SK-N-SH (cell line): ENCODE data around the gene PRCC. TPM values are rescaled to one million over a fixed set of nuclear protein-coding genes. Genes with fewer than 3 reads are reported as not detected.

Experiments
- CTCF ChIA-PET: fragments of 300-600, 350-600 bp; formaldehyde crosslinking; extraction: SDS; loops from one replicate; lab custom pipeline; 2021; lab: Yijun Ruan, JAX
- POLR2A ChIA-PET: fragments of 350-600 bp; sonication (Branson Sonifier 250); formaldehyde crosslinking; extraction: SDS; loops from one replicate; lab custom pipeline; 2020; ENCODE audit warnings: antibody characterized with exemption, inconsistent platforms; lab: Yijun Ruan, JAX
- DNase-seq: peaks from one replicate; pipeline ENCODE4 v3.0.0; 2012
- H2AFZ ChIP-seq: fragments of 200-600 bp; sonication (generic); 2 replicates; pipeline ENCODE4 v1.8.1; 2016; ENCODE audit warnings: antibody characterized with exemption, mild to moderate bottlenecking, low read depth
- H3F3A ChIP-seq: fragments of 200-600 bp; sonication (generic); replicated peaks from 2 replicates; pipeline ENCODE3; 2016; ENCODE audit warnings: antibody characterized with exemption, mild to moderate bottlenecking; ENCODE audit not compliant: insufficient read depth
- H3K27ac ChIP-seq, 2 experiments: fragments of 200-500 bp in 1 of 2; fragments of 200-600 bp in 1 of 2; sonication (Bioruptor generic) in 1 of 2; sonication (generic), shearing (Covaris generic) in 1 of 2; 2 replicates each; pipeline versions ENCODE4 v1.5.1 to v1.6.1; 2014 to 2016; ENCODE audit warnings: low read depth in 2 of 2, inconsistent platforms in 1 of 2, low read length in 1 of 2, mild to moderate bottlenecking in 1 of 2, mixed read lengths in 1 of 2
- H3K27me3 ChIP-seq: fragments of 200-600 bp; sonication (generic), shearing (Covaris generic); 2 replicates; pipeline ENCODE4 v1.6.1; 2016; ENCODE audit warnings: mixed run types; ENCODE audit not compliant: insufficient read depth
- H3K36me3 ChIP-seq, 2 experiments: fragments of 200-500 bp in 1 of 2; fragments of 200-600 bp in 1 of 2; sonication (Bioruptor generic) in 1 of 2; sonication (generic) in 1 of 2; replicated peaks in 1 of 2; 2 replicates each; pipeline versions ENCODE3 to v1.5.1; 2014 to 2016; ENCODE audit warnings: low read length in 1 of 2, mild to moderate bottlenecking in 1 of 2; ENCODE audit not compliant: insufficient read depth in 2 of 2, control insufficient read depth in 1 of 2
- H3K4me1 ChIP-seq, 2 experiments: fragments of 200-500 bp in 1 of 2; fragments of 200-600 bp in 1 of 2; sonication (Bioruptor generic) in 1 of 2; sonication (generic), shearing (Covaris generic) in 1 of 2; 2 replicates each; pipeline versions ENCODE4 v1.5.1 to v1.6.1; 2014 to 2016; ENCODE audit warnings: low read depth in 1 of 2, low read length in 1 of 2, mixed run types in 1 of 2; ENCODE audit not compliant: insufficient read depth in 2 of 2, control insufficient read depth in 1 of 2
- H3K4me2 ChIP-seq: fragments of 200-600 bp; sonication (generic), shearing (Covaris generic); 2 replicates; pipeline ENCODE4 v1.6.1; 2017; ENCODE audit warnings: mixed run types
- H3K4me3 ChIP-seq, 2 experiments: fragments of 200-500 bp in 1 of 2; fragments of 200-600 bp in 1 of 2; sonication (Bioruptor generic) in 1 of 2; sonication (generic), shearing (Covaris generic) in 1 of 2; 2 replicates each; pipeline versions ENCODE4 v1.5.1 to v1.8.1; 2014 to 2016; ENCODE audit warnings: low read depth in 2 of 2, inconsistent platforms in 1 of 2, low read length in 1 of 2, mild to moderate bottlenecking in 1 of 2, mixed read lengths in 1 of 2, moderate library complexity in 1 of 2
- H3K79me2 ChIP-seq: fragments of 200-600 bp; sonication (generic); 2 replicates; pipeline ENCODE4 v1.8.1; 2017; ENCODE audit warnings: mild to moderate bottlenecking; ENCODE audit not compliant: insufficient read depth
- H3K9ac ChIP-seq: fragments of 200-600 bp; sonication (generic); 2 replicates; pipeline ENCODE4 v1.6.1; 2017; ENCODE audit warnings: mixed run types
- H3K9me2 ChIP-seq: fragments of 200-600 bp; sonication (generic); 2 replicates; pipeline ENCODE4 v1.6.1; 2017; ENCODE audit warnings: mixed run types
- H3K9me3 ChIP-seq: fragments of 200-600 bp; sonication (generic); 2 replicates; pipeline ENCODE4 v1.6.1; 2017; ENCODE audit warnings: mixed run types, mild to moderate bottlenecking, moderate library complexity
- H4K20me1 ChIP-seq: fragments of 200-600 bp; sonication (generic); 2 replicates; pipeline ENCODE4 v1.6.1; 2017; ENCODE audit warnings: mild to moderate bottlenecking, mixed run types; ENCODE audit not compliant: insufficient read depth
- CTCF ChIP-seq: fragments of 200-600 bp; sonication (generic); IDR thresholded peaks from 2 replicates; pipeline ENCODE4 v1.6.1; 2017; ENCODE audit warnings: antibody characterized with exemption, mild to moderate bottlenecking, moderate library complexity
- EP300 ChIP-seq, 2 experiments: IDR thresholded peaks; 2 replicates each; pipeline versions ENCODE4 v1.4.0 to v1.6.1; 2012; ENCODE audit warnings: borderline replicate concordance in 1 of 2, low read depth in 1 of 2, low read length in 1 of 2
- MXI1 ChIP-seq: IDR thresholded peaks from 2 replicates; pipeline ENCODE4 v1.6.1; 2012; ENCODE audit warnings: mild to moderate bottlenecking, low read depth, low read length, improper control_type of control experiment
- NFIC ChIP-seq: IDR thresholded peaks from 2 replicates; pipeline ENCODE4 v1.4.0; 2012; ENCODE audit warnings: borderline replicate concordance
- NRF1 ChIP-seq: IDR thresholded peaks from 2 replicates; pipeline ENCODE4 v1.6.1; 2012; ENCODE audit warnings: low read depth, mild to moderate bottlenecking, low read length
- TEAD4 ChIP-seq: IDR thresholded peaks from 2 replicates; pipeline ENCODE4 v1.4.0; 2012; ENCODE audit warnings: mild to moderate bottlenecking, borderline replicate concordance; ENCODE audit not compliant: insufficient read depth
- USF1 ChIP-seq: IDR thresholded peaks from 2 replicates; pipeline ENCODE4 v1.4.0; 2012; ENCODE audit warnings: low read depth, borderline replicate concordance
- WGBS: methylation state at CpG from one replicate; pipeline ENCODE4 v1.1.6; 2017; ENCODE audit warnings: low lambda C conversion rate; 5-methylcytosine and 5-hydroxymethylcytosine counted together
- polyA plus RNA-seq, 3 experiments: library from polyadenylated mRNA; depleted of rRNA; stranded (reverse); fragments of >200 nt; gene quantifications; 2 replicates each; pipeline ENCODE4 v1.2.3, GENCODE V29; 2012
- TF ChIP-seq, protein P1 (sequence below): fragments of 150-350 bp; IDR thresholded peaks from 2 replicates; pipeline ENCODE4 v1.6.1; 2017; ENCODE audit warnings: antibody characterized with exemption, low read length, low read depth, borderline replicate concordance
- TF ChIP-seq, protein P2 (sequence below): fragments of 150-350 bp; IDR thresholded peaks from 2 replicates; pipeline ENCODE4 v1.6.1; 2016; ENCODE audit warnings: mild to moderate bottlenecking, low read depth, low read length

PRCC gene
- polyA plus RNA-seq, 1 of the 3 experiments (the other 2 are of a cell fraction) = 39.2 TPM

DNA sequence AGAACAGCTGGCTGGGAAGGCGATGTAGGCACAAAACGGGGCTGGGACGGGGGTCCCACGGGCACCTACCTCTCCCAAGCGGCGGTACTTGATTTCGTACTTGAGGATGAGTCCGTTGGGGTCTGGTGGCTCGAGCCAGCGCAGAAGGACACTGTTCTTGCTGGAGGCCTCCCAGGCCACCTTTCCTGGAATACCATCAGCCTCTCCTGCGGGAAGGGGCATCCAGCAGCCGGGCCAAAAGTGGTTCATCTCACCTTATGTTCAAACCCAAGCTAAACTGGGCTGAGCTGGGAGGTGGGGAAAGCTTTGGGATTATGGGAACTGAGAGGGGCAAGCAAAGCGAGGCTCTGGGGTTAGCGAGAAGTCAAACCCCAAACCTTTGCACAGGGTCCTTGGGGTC, 77.3 kb downstream of the PRCC start:
- H3K4me3 ChIP-seq = no peak overlapping the region
- no peaks in the 10 kb centered on the region for H3K9me2 ChIP-seq
- H3F3A ChIP-seq = no peaks in the 10 kb centered on the region
- no peak overlapping the region for H2AFZ ChIP-seq
- WGBS = 78% methylated on average over 14 of the region's 14 CpGs
- H3K27ac ChIP-seq = no peak overlapping the region
- no peak overlapping the region for H3K4me2 ChIP-seq
- ChIA-PET CTCF (interaction anchor here (1.0 to 3.7 kb wide), 2 partner anchors 13 to 15 kb away, joined by 4 to 16 read pairs; partner anchors contain the start of gene NTRK1), POLR2A (no interaction called here)
- H3K27me3 ChIP-seq = no peaks in the 10 kb centered on the region
- H3K9ac ChIP-seq = no peak overlapping the region
- H4K20me1 ChIP-seq = no peaks in the 10 kb centered on the region
- no peaks in the 10 kb centered on the region for H3K36me3 ChIP-seq
- TF ChIP-seq USF1 = no peak
- TF ChIP-seq, protein P1, sequence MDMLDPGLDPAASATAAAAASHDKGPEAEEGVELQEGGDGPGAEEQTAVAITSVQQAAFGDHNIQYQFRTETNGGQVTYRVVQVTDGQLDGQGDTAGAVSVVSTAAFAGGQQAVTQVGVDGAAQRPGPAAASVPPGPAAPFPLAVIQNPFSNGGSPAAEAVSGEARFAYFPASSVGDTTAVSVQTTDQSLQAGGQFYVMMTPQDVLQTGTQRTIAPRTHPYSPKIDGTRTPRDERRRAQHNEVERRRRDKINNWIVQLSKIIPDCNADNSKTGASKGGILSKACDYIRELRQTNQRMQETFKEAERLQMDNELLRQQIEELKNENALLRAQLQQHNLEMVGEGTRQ = no peak
- TF ChIP-seq MXI1 = no peak
- TF ChIP-seq TEAD4 = no peak
- no peaks in the 10 kb centered on the region for H3K79me2 ChIP-seq
- peaks cover 0 to 11% of the 10 kb centered on the region in 2 experiments; a peak in 1 of 4 replicates for H3K4me1 ChIP-seq
- no peak for DNase-seq
- H3K9me3 ChIP-seq = no peaks in the 10 kb centered on the region

DNA sequence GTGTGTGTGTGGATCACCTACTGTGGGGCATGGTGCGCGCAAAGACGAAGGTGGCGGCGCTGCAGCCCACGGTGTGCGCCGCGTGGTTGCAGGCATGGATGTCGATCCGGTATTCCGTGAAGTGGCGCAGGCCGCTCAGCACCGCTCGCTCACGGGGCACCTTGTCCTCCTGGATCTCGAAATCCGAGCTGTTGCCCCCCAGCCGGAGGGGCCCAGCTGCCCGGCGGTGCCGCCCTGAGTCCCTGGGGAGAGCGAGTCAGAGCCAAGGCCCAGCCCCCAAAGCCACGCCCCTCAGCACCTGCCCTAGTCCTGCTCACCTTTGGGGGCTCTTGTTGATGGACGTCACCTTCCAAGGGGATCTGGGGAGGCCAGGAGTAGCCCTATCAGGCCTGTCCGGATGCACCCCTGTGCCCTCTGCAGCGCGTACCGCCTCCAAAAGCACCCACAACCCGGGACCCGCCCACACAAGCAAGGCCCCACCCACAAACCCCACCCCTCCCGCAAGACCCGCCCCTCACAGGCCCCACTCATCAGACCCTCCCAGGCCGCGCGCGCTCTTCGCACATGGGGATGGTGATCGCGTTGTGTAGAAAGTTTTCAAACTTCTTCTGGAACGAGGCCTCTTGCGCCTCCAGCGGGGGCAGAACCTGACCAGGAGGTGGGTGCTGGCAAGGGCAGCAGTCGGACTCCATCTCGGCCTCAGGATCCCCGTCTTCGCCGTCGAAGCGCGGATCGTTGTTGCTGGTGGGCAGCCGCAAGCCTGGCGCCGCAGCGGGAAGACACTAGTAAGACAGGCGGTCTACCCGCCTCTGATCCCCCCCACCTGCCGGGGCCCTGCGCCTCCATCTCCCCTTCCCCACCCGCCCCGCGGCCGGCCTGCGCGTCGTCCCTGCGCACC, 78.0 kb downstream of the PRCC start:
- Histone ChIP-seq H3K9me3 (no peaks in the 10 kb centered on the region), H3K4me2 (no peak overlapping the region), H3K4me3 (no peak overlapping the region), H3K27ac (no peak overlapping the region), H3K4me1 (peaks cover 0 to 4% of the 10 kb centered on the region in 2 experiments; a peak in 1 of 4 replicates), H3K79me2 (no peaks in the 10 kb centered on the region), H2AFZ (no peak overlapping the region), H3K9me2 (no peaks in the 10 kb centered on the region), H4K20me1 (no peaks in the 10 kb centered on the region), H3F3A (no peaks in the 10 kb centered on the region), H3K27me3 (no peaks in the 10 kb centered on the region), H3K36me3 (no peaks in the 10 kb centered on the region), H3K9ac (no peak overlapping the region)
- WGBS = 88% methylated on average over 47 of the region's 69 CpGs
- CTCF ChIA-PET = interaction anchor here (1.0 to 17.9 kb wide), 3 partner anchors 12 to 43 kb away, joined by 4 to 566 read pairs (median 16); partner anchors contain the start of gene NTRK1
- TF ChIP-seq NFIC = no peak
- TF ChIP-seq EP300 (IDR thresholded peaks at IDR 0.05; ENCODE audit: borderline replicate concordance in 1 of 2, low read depth in 1 of 2, low read length in 1 of 2) = no peak
- no peak for TF ChIP-seq CTCF
- TF ChIP-seq, protein P2, sequence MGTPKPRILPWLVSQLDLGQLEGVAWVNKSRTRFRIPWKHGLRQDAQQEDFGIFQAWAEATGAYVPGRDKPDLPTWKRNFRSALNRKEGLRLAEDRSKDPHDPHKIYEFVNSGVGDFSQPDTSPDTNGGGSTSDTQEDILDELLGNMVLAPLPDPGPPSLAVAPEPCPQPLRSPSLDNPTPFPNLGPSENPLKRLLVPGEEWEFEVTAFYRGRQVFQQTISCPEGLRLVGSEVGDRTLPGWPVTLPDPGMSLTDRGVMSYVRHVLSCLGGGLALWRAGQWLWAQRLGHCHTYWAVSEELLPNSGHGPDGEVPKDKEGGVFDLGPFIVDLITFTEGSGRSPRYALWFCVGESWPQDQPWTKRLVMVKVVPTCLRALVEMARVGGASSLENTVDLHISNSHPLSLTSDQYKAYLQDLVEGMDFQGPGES = no peak
- TF ChIP-seq NRF1 = no peak
- POLR2A ChIA-PET = interaction anchor here (0.5 kb wide), 1 partner anchor 209 kb away, joined by 4 read pairs; no protein-coding TSS in a partner anchor
- DNase-seq = peak; percentile 68
